ENCODE data around the gene DYTN. TPM values are rescaled to one million over a fixed set of nuclear protein-coding genes. Genes with fewer than 3 reads are reported as not detected.

The DYTN gene
- polyA plus RNA-seq, 1 of the 3 experiments (the other 2 are of a cell fraction): not detected

DNA sequence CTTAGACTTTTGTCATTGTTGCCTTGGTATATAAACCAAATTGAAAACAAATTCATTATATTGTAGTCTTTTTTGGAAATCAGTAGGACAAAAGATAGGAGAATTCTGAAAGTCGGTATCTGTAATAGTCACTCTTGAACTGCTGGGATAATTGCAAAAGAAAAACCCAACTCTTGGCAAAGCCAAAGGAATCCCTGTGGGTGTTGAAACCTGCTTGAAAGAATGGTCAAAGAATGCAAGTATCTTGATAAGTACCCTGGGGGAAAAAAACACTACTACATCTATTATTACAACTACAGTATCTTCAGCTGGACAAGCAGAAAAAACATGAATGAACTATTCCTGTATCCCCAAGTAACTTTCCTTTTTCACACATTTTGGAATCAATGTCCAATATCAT is 83.2 kb downstream of the DYTN start:
- Histone ChIP-seq H3K36me3 (replicated peaks in 1 of 2; ENCODE audit: control insufficient read depth in 1 of 2, insufficient read depth in 2 of 2, low read length in 1 of 2) (no peaks in the 10 kb centered on the region), H2AFZ (ENCODE audit: low read depth) (no peak overlapping the region), H3K9me2 (no peaks in the 10 kb centered on the region), H3K9ac (no peak overlapping the region), H3K79me2 (ENCODE audit: insufficient read depth) (no peaks in the 10 kb centered on the region), H3K4me1 (ENCODE audit: control insufficient read depth in 1 of 2, insufficient read depth in 2 of 2, low read depth in 1 of 2, low read length in 1 of 2) (no peaks in the 10 kb centered on the region), H3K27me3 (ENCODE audit: insufficient read depth) (no peaks in the 10 kb centered on the region), H3F3A (replicated peaks; ENCODE audit: insufficient read depth) (no peaks in the 10 kb centered on the region), H3K4me2 (no peak overlapping the region), H4K20me1 (ENCODE audit: insufficient read depth) (no peaks in the 10 kb centered on the region), H3K4me3 (ENCODE audit: low read depth in 2 of 2, low read length in 1 of 2) (no peak overlapping the region), H3K27ac (ENCODE audit: low read depth in 2 of 2, low read length in 1 of 2) (no peak overlapping the region), H3K9me3 (no peaks in the 10 kb centered on the region)
- WGBS (ENCODE audit: low lambda C conversion rate): 16% methylated on average over 1 of the region's 1 CpG
- ChIA-PET CTCF (no interaction called here), POLR2A (no interaction called here)
- TF ChIP-seq, protein P1, sequence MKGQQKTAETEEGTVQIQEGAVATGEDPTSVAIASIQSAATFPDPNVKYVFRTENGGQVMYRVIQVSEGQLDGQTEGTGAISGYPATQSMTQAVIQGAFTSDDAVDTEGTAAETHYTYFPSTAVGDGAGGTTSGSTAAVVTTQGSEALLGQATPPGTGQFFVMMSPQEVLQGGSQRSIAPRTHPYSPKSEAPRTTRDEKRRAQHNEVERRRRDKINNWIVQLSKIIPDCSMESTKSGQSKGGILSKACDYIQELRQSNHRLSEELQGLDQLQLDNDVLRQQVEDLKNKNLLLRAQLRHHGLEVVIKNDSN (IDR thresholded peaks at IDR 0.05; ENCODE audit: borderline replicate concordance, low read depth): no peak
- TF ChIP-seq, protein P2, sequence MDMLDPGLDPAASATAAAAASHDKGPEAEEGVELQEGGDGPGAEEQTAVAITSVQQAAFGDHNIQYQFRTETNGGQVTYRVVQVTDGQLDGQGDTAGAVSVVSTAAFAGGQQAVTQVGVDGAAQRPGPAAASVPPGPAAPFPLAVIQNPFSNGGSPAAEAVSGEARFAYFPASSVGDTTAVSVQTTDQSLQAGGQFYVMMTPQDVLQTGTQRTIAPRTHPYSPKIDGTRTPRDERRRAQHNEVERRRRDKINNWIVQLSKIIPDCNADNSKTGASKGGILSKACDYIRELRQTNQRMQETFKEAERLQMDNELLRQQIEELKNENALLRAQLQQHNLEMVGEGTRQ (IDR thresholded peaks at IDR 0.05; ENCODE audit: borderline replicate concordance, low read depth, low read length): no peak
- TF ChIP-seq NRF1 (IDR thresholded peaks at IDR 0.05; ENCODE audit: low read depth, low read length): no peak
- no peak for TF ChIP-seq JUND (IDR thresholded peaks at IDR 0.05)
- no peak for TF ChIP-seq CHD2 (IDR thresholded peaks at IDR 0.05; ENCODE audit: low read length, partially characterized antibody)
- TF ChIP-seq FOXJ3 (CRISPR knock-in tag; IDR thresholded peaks at IDR 0.05): no peak
- TF ChIP-seq NFIC (IDR thresholded peaks at IDR 0.05; ENCODE audit: borderline replicate concordance): no peak
- no peak for TF ChIP-seq RAD21 (IDR thresholded peaks at IDR 0.05; ENCODE audit: low read length)
- TF ChIP-seq ELF1 (IDR thresholded peaks at IDR 0.05): no peak
- TF ChIP-seq POLR2AphosphoS5 (IDR thresholded peaks at IDR 0.05; ENCODE audit: low read depth, low read length): no peak
- TF ChIP-seq MXI1 (IDR thresholded peaks at IDR 0.05; ENCODE audit: low read depth, low read length): no peak
- TF ChIP-seq, protein P3, sequence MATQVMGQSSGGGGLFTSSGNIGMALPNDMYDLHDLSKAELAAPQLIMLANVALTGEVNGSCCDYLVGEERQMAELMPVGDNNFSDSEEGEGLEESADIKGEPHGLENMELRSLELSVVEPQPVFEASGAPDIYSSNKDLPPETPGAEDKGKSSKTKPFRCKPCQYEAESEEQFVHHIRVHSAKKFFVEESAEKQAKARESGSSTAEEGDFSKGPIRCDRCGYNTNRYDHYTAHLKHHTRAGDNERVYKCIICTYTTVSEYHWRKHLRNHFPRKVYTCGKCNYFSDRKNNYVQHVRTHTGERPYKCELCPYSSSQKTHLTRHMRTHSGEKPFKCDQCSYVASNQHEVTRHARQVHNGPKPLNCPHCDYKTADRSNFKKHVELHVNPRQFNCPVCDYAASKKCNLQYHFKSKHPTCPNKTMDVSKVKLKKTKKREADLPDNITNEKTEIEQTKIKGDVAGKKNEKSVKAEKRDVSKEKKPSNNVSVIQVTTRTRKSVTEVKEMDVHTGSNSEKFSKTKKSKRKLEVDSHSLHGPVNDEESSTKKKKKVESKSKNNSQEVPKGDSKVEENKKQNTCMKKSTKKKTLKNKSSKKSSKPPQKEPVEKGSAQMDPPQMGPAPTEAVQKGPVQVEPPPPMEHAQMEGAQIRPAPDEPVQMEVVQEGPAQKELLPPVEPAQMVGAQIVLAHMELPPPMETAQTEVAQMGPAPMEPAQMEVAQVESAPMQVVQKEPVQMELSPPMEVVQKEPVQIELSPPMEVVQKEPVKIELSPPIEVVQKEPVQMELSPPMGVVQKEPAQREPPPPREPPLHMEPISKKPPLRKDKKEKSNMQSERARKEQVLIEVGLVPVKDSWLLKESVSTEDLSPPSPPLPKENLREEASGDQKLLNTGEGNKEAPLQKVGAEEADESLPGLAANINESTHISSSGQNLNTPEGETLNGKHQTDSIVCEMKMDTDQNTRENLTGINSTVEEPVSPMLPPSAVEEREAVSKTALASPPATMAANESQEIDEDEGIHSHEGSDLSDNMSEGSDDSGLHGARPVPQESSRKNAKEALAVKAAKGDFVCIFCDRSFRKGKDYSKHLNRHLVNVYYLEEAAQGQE (IDR thresholded peaks at IDR 0.05; ENCODE audit: low read depth, low read length): no peak
- TF ChIP-seq, protein P4, sequence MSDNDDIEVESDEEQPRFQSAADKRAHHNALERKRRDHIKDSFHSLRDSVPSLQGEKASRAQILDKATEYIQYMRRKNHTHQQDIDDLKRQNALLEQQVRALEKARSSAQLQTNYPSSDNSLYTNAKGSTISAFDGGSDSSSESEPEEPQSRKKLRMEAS (IDR thresholded peaks at IDR 0.05; ENCODE audit: low read depth): no peak
- TF ChIP-seq, protein P5, sequence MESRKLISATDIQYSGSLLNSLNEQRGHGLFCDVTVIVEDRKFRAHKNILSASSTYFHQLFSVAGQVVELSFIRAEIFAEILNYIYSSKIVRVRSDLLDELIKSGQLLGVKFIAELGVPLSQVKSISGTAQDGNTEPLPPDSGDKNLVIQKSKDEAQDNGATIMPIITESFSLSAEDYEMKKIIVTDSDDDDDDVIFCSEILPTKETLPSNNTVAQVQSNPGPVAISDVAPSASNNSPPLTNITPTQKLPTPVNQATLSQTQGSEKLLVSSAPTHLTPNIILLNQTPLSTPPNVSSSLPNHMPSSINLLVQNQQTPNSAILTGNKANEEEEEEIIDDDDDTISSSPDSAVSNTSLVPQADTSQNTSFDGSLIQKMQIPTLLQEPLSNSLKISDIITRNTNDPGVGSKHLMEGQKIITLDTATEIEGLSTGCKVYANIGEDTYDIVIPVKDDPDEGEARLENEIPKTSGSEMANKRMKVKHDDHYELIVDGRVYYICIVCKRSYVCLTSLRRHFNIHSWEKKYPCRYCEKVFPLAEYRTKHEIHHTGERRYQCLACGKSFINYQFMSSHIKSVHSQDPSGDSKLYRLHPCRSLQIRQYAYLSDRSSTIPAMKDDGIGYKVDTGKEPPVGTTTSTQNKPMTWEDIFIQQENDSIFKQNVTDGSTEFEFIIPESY (IDR thresholded peaks at IDR 0.05; ENCODE audit: borderline replicate concordance, low read depth): no peak
- no peak for TF ChIP-seq RCOR1 (IDR thresholded peaks at IDR 0.05; ENCODE audit: low read length)
- TF ChIP-seq YY1 (IDR thresholded peaks at IDR 0.05; ENCODE audit: low read depth): no peak
- TF ChIP-seq, protein P6, sequence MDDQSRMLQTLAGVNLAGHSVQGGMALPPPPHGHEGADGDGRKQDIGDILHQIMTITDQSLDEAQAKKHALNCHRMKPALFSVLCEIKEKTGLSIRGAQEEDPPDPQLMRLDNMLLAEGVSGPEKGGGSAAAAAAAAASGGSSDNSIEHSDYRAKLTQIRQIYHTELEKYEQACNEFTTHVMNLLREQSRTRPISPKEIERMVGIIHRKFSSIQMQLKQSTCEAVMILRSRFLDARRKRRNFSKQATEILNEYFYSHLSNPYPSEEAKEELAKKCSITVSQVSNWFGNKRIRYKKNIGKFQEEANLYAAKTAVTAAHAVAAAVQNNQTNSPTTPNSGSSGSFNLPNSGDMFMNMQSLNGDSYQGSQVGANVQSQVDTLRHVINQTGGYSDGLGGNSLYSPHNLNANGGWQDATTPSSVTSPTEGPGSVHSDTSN (IDR thresholded peaks at IDR 0.05): no peak
- TF ChIP-seq TAF1 (IDR thresholded peaks at IDR 0.05; ENCODE audit: borderline replicate concordance, low read depth, low read length): no peak
- no peak for TF ChIP-seq FOSL2 (IDR thresholded peaks at IDR 0.05; ENCODE audit: borderline replicate concordance, low read depth)
- DNase-seq: no peak
